ENCODE results near the gene PPP1CA. TPM values are rescaled to one million over a fixed set of nuclear protein-coding genes. Genes with fewer than 3 reads are reported as not detected.

PPP1CA gene
- total and polyA plus RNA-seq, 4 experiments from 2014 or later = 159 to 774 (median 318) TPM

GRCh38 chr11:67379061-67380058, 22.3 kb downstream of the PPP1CA start:
- no peaks in the 10 kb centered on the region for H3K36me3 Mint-ChIP-seq
- no peaks in the 10 kb centered on the region for H3K9me3 Mint-ChIP-seq
- ChIA-PET POLR2A (ENCODE audit: partially characterized antibody) (interaction anchor here (1.1 to 19.7 kb wide), 2 partner anchors 22 to 25 kb away, joined by 4 to 449 read pairs; partner anchors contain the start of genes POLD4 and PPP1CA), CTCF (ENCODE audit: partially characterized antibody) (interaction anchor here (1.5 to 24.8 kb wide), 6 partner anchors 9 to 126 kb away, joined by 4 to 1065 read pairs (median 31); partner anchors contain the start of genes POLD4 and RAD9A)
- intact Hi-C loops (cut with micrococcal nuclease) = no loop called here
- H3K9me3 ChIP-seq (ENCODE audit: control insufficient read depth in 1 of 2, low read length in 2 of 2) = no peaks in the 10 kb centered on the region
- H3K27me3 ChIP-seq (ENCODE audit: insufficient read depth, low read length) = no peaks in the 10 kb centered on the region
- peaks cover 20% of the 10 kb centered on the region for H3K4me1 ChIP-seq (ENCODE audit: insufficient read depth, low read length)
- no peak overlapping the region for H3K27ac ChIP-seq (ENCODE audit: low read depth, low read length)
- H3K36me3 ChIP-seq (ENCODE audit: insufficient read depth, low read length) = no peaks in the 10 kb centered on the region
- no peaks in the 10 kb centered on the region for H3K27me3 Mint-ChIP-seq
- H3K4me3 ChIP-seq (ENCODE audit: low read length in 2 of 2) = no peak overlapping the region
- no peak overlapping the region for H3K4me3 Mint-ChIP-seq
- peak overlapping the region in 2 of 7 donors; percentile 3 to 35 for H3K27ac Mint-ChIP-seq
- peaks cover 8 to 31% (median 16%) of the 10 kb centered on the region in 4 donors for H3K4me1 Mint-ChIP-seq
- peak in 1 of 5 donors; percentile 18 for DNase-seq

GRCh38 chr11:67378544-67378943, 23.1 kb downstream of the PPP1CA start:
- intact Hi-C loops (cut with micrococcal nuclease) = no loop called here
- Histone ChIP-seq H3K4me3 (ENCODE audit: low read length in 2 of 2) (no peak overlapping the region), H3K27me3 (ENCODE audit: insufficient read depth, low read length) (no peaks in the 10 kb centered on the region), H3K36me3 (ENCODE audit: insufficient read depth, low read length) (no peaks in the 10 kb centered on the region), H3K4me1 (ENCODE audit: insufficient read depth, low read length) (peaks cover 27% of the 10 kb centered on the region), H3K27ac (ENCODE audit: low read depth, low read length) (no peak overlapping the region), H3K9me3 (ENCODE audit: control insufficient read depth in 1 of 2, low read length in 2 of 2) (no peaks in the 10 kb centered on the region)
- H3K36me3 Mint-ChIP-seq = peaks cover 0 to 2% of the 10 kb centered on the region in 2 donors
- CTCF ChIA-PET (ENCODE audit: partially characterized antibody) = interaction anchor here (12.8 to 24.8 kb wide), 2 partner anchors 21 to 33 kb away, joined by 132 to 1065 read pairs; partner anchors contain the start of gene POLD4
- peaks cover 3 to 4% of the 10 kb centered on the region in 2 donors for H3K27me3 Mint-ChIP-seq
- POLR2A ChIA-PET (ENCODE audit: partially characterized antibody) = interaction anchor here (0.6 to 19.7 kb wide), 3 partner anchors 14 to 24 kb away, joined by 3 to 449 read pairs (median 4); partner anchors contain the start of genes POLD4 and PPP1CA
- peaks cover 0 to under 1% (median 0%) of the 10 kb centered on the region in 8 donors for H3K9me3 Mint-ChIP-seq
- DNase-seq = peak in 1 of 5 donors; percentile 13
- H3K4me1 Mint-ChIP-seq = peaks cover 13 to 39% (median 21%) of the 10 kb centered on the region in 4 donors
- H3K27ac Mint-ChIP-seq = peak overlapping the region in 1 of 7 donors; percentile 59
- no peak overlapping the region for H3K4me3 Mint-ChIP-seq

- Histone ChIP-seq H3K27ac (ENCODE audit: low read depth, low read length) (no peak overlapping the region), H3K4me1 (ENCODE audit: insufficient read depth, low read length) (peaks cover 23% of the 10 kb centered on the region), H3K27me3 (ENCODE audit: insufficient read depth, low read length) (no peaks in the 10 kb centered on the region), H3K4me3 (ENCODE audit: low read length in 2 of 2) (no peak overlapping the region), H3K36me3 (ENCODE audit: insufficient read depth, low read length) (no peaks in the 10 kb centered on the region), H3K9me3 (ENCODE audit: control insufficient read depth in 1 of 2, low read length in 2 of 2) (no peaks in the 10 kb centered on the region)
- H3K4me1 Mint-ChIP-seq = peaks cover 13 to 37% (median 18%) of the 10 kb centered on the region in 4 donors
- peaks cover 0 to 2% (median 0%) of the 10 kb centered on the region in 8 donors for H3K9me3 Mint-ChIP-seq
- intact Hi-C loops (cut with micrococcal nuclease) = no loop called here
- ChIA-PET CTCF (ENCODE audit: partially characterized antibody) (interaction anchor here (0.8 to 24.8 kb wide), 5 partner anchors 9 to 31 kb away, joined by 4 to 1065 read pairs (median 9); partner anchors contain the start of genes POLD4 and PPP1CA), POLR2A (ENCODE audit: partially characterized antibody) (interaction anchor here (0.9 to 19.7 kb wide), 6 partner anchors 15 to 137 kb away, joined by 3 to 449 read pairs (median 4); partner anchors contain the start of gene POLD4)
- H3K4me3 Mint-ChIP-seq = no peak overlapping the region
- H3K36me3 Mint-ChIP-seq = peaks cover 0 to 4% of the 10 kb centered on the region in 2 donors
- H3K27me3 Mint-ChIP-seq = peaks cover 3 to 4% of the 10 kb centered on the region in 2 donors
- DNase-seq = peak in 1 of 5 donors; percentile 15
- peak overlapping the region in 5 of 7 donors; percentile 13 to 84 (median 53) for H3K27ac Mint-ChIP-seq
These were observed 24.5 kb downstream of the PPP1CA start for GRCh38 chr11:67376873-67377808.

GRCh38 chr11:67376063-67376820, 25.4 kb downstream of the PPP1CA start:
- intact Hi-C loops (cut with micrococcal nuclease) = no loop called here
- CTCF ChIA-PET (ENCODE audit: partially characterized antibody) = interaction anchor here (1.1 to 24.8 kb wide), 4 partner anchors 10 to 30 kb away, joined by 4 to 1065 read pairs (median 70); partner anchors contain the start of genes POLD4 and PPP1CA
- H3K9me3 Mint-ChIP-seq = peaks cover 0 to 2% (median 0%) of the 10 kb centered on the region in 8 donors
- Histone ChIP-seq H3K4me3 (ENCODE audit: low read length in 2 of 2) (no peak overlapping the region), H3K36me3 (ENCODE audit: insufficient read depth, low read length) (no peaks in the 10 kb centered on the region), H3K4me1 (ENCODE audit: insufficient read depth, low read length) (peaks cover 32% of the 10 kb centered on the region), H3K27me3 (ENCODE audit: insufficient read depth, low read length) (no peaks in the 10 kb centered on the region), H3K27ac (ENCODE audit: low read depth, low read length) (no peak overlapping the region), H3K9me3 (ENCODE audit: control insufficient read depth in 1 of 2, low read length in 2 of 2) (no peaks in the 10 kb centered on the region)
- H3K27me3 Mint-ChIP-seq = peaks cover 4% of the 10 kb centered on the region in 2 donors
- peak overlapping the region in 6 of 7 donors; percentile 30 to 89 (median 48) for H3K27ac Mint-ChIP-seq
- peak in 1 of 5 donors; percentile 9 for DNase-seq
- POLR2A ChIA-PET (ENCODE audit: partially characterized antibody) = interaction anchor here (0.8 to 19.7 kb wide), 7 partner anchors 15 to 136 kb away, joined by 3 to 449 read pairs (median 5); partner anchors contain the start of genes POLD4 and RAD9A
- peaks cover 20 to 46% (median 24%) of the 10 kb centered on the region in 4 donors for H3K4me1 Mint-ChIP-seq
- H3K4me3 Mint-ChIP-seq = peak overlapping the region in 1 of 8 donors; percentile 61
- peaks cover 0 to 9% of the 10 kb centered on the region in 2 donors for H3K36me3 Mint-ChIP-seq

- peaks cover 39% of the 10 kb centered on the region for H3K4me1 ChIP-seq (ENCODE audit: insufficient read depth, low read length)
- peaks cover 4% of the 10 kb centered on the region in 2 donors for H3K27me3 Mint-ChIP-seq
- no peak overlapping the region for H3K27ac ChIP-seq (ENCODE audit: low read depth, low read length)
- H3K9me3 Mint-ChIP-seq = peaks cover 0 to 2% (median 0%) of the 10 kb centered on the region in 8 donors
- CTCF ChIA-PET (ENCODE audit: partially characterized antibody) = interaction anchor here (1.1 to 24.8 kb wide), 4 partner anchors 11 to 30 kb away, joined by 4 to 1065 read pairs (median 70); partner anchors contain the start of genes POLD4 and PPP1CA
- H3K27me3 ChIP-seq (ENCODE audit: insufficient read depth, low read length) = no peaks in the 10 kb centered on the region
- POLR2A ChIA-PET (ENCODE audit: partially characterized antibody) = interaction anchor here (0.8 to 19.7 kb wide), 6 partner anchors 14 to 135 kb away, joined by 3 to 449 read pairs (median 5); partner anchors contain the start of genes POLD4 and RAD9A
- peak overlapping the region in 4 of 8 donors; percentile 21 to 66 (median 52) for H3K4me3 Mint-ChIP-seq
- no peaks in the 10 kb centered on the region for H3K9me3 ChIP-seq (ENCODE audit: control insufficient read depth in 1 of 2, low read length in 2 of 2)
- peak overlapping the region in 5 of 7 donors; percentile 37 to 89 (median 53) for H3K27ac Mint-ChIP-seq
- H3K4me3 ChIP-seq (ENCODE audit: low read length in 2 of 2) = no peak overlapping the region
- DNase-seq = peak in 1 of 5 donors; percentile 31
- H3K36me3 Mint-ChIP-seq = peaks cover 0 to 10% of the 10 kb centered on the region in 2 donors
- intact Hi-C loops (cut with micrococcal nuclease) = no loop called here
- H3K36me3 ChIP-seq (ENCODE audit: insufficient read depth, low read length) = no peaks in the 10 kb centered on the region
- H3K4me1 Mint-ChIP-seq = peaks cover 25 to 53% (median 29%) of the 10 kb centered on the region in 4 donors
These were observed 26.2 kb downstream of the PPP1CA start for GRCh38 chr11:67375320-67376055.

Data from CD4-positive, alpha-beta memory T cell (primary cell).